Measurements from ENCODE around the gene ZMAT5. TPM values are rescaled to one million over a fixed set of nuclear protein-coding genes. Genes with fewer than 3 reads are reported as not detected.

ZMAT5 gene
- total RNA-seq (2012; rRNA removed): 18.8 and 24.2 TPM in 2 replicates

GRCh38 chr22:29766632-29767170 lies at the start of gene ZMAT5:
Gene ZMAT5, minus strand, starts transcription at chr22:29767007. Its CDS starts 18,463 bp downstream, at chr22:29748544.
- H3K27me3 ChIP-seq (ENCODE audit: control insufficient read depth, insufficient read depth, low read length): no peaks in the 10 kb centered on the region
- peak within 1 kb of the TSS; percentile 89 for H3K4me3 ChIP-seq (ENCODE audit: low read length)
- H3K4me2 ChIP-seq (ENCODE audit: low read length): peak within 1 kb of the TSS; percentile 91
- H3K9ac ChIP-seq (ENCODE audit: low read depth, low read length): peak within 1 kb of the TSS; percentile 95
- H3K9me3 ChIP-seq (replicated peaks; ENCODE audit: low read length): no peaks in the 10 kb centered on the region
- H3K4me1 ChIP-seq (ENCODE audit: control insufficient read depth, insufficient read depth, low read length): peaks cover 16% of the 10 kb centered on the region
- peaks cover 14% of the 10 kb centered on the region for H3K36me3 ChIP-seq (ENCODE audit: insufficient read depth, low read length)

GRCh38 chr22:29816539-29816938 lies 49.7 kb upstream of the ZMAT5 start:
- no peak overlapping the region for H3K9ac ChIP-seq (ENCODE audit: low read depth, low read length)
- no peaks in the 10 kb centered on the region for H3K9me3 ChIP-seq (replicated peaks; ENCODE audit: low read length)
- no peaks in the 10 kb centered on the region for H3K27me3 ChIP-seq (ENCODE audit: control insufficient read depth, insufficient read depth, low read length)
- H3K4me1 ChIP-seq (ENCODE audit: control insufficient read depth, insufficient read depth, low read length): peaks cover 6% of the 10 kb centered on the region
- H3K36me3 ChIP-seq (ENCODE audit: insufficient read depth, low read length): peaks cover 40% of the 10 kb centered on the region
- H3K4me2 ChIP-seq (ENCODE audit: low read length): no peak overlapping the region
- H3K4me3 ChIP-seq (ENCODE audit: low read length): no peak overlapping the region

GRCh38 chr22:29816128-29816527 lies 49.3 kb upstream of the ZMAT5 start:
- no peak overlapping the region for H3K9ac ChIP-seq (ENCODE audit: low read depth, low read length)
- no peak overlapping the region for H3K4me3 ChIP-seq (ENCODE audit: low read length)
- H3K36me3 ChIP-seq (ENCODE audit: insufficient read depth, low read length): peaks cover 41% of the 10 kb centered on the region
- peaks cover 1% of the 10 kb centered on the region for H3K4me1 ChIP-seq (ENCODE audit: control insufficient read depth, insufficient read depth, low read length)
- H3K4me2 ChIP-seq (ENCODE audit: low read length): no peak overlapping the region
- H3K9me3 ChIP-seq (replicated peaks; ENCODE audit: low read length): no peaks in the 10 kb centered on the region
- no peaks in the 10 kb centered on the region for H3K27me3 ChIP-seq (ENCODE audit: control insufficient read depth, insufficient read depth, low read length)

- H3K27me3 ChIP-seq (ENCODE audit: control insufficient read depth, insufficient read depth, low read length): no peaks in the 10 kb centered on the region
- H3K4me2 ChIP-seq (ENCODE audit: low read length): no peak overlapping the region
- H3K9me3 ChIP-seq (replicated peaks; ENCODE audit: low read length): no peaks in the 10 kb centered on the region
- H3K36me3 ChIP-seq (ENCODE audit: insufficient read depth, low read length): peaks cover 41% of the 10 kb centered on the region
- no peaks in the 10 kb centered on the region for H3K4me1 ChIP-seq (ENCODE audit: control insufficient read depth, insufficient read depth, low read length)
- H3K4me3 ChIP-seq (ENCODE audit: low read length): no peak overlapping the region
- H3K9ac ChIP-seq (ENCODE audit: low read depth, low read length): no peak overlapping the region
These were observed 48.8 kb upstream of the ZMAT5 start for GRCh38 chr22:29815580-29815979.

GRCh38 chr22:29814003-29814402 lies 47.2 kb upstream of the ZMAT5 start:
- H3K4me2 ChIP-seq (ENCODE audit: low read length): no peak overlapping the region
- H3K9ac ChIP-seq (ENCODE audit: low read depth, low read length): no peak overlapping the region
- H3K4me1 ChIP-seq (ENCODE audit: control insufficient read depth, insufficient read depth, low read length): no peaks in the 10 kb centered on the region
- H3K9me3 ChIP-seq (replicated peaks; ENCODE audit: low read length): no peaks in the 10 kb centered on the region
- peaks cover 41% of the 10 kb centered on the region for H3K36me3 ChIP-seq (ENCODE audit: insufficient read depth, low read length)
- no peaks in the 10 kb centered on the region for H3K27me3 ChIP-seq (ENCODE audit: control insufficient read depth, insufficient read depth, low read length)
- no peak overlapping the region for H3K4me3 ChIP-seq (ENCODE audit: low read length)

DNA sequence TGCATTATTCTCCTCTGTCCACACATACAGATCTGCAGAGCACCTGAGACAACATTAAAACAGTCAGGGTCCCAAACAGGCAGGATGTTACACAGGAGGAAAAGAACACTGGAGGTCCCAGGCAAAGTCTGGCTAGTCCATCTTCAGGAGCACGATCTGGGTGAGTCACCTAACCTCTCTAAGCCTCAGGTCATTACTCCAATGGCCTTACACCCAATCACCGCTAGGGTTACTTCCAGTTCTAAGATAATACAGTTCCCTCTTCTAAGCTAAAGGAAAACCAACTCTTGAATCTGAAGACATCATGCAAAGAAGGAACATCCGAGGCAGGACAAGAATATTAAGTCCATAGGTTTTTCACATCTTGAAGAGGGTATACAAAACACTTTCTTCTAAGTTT lies 46.8 kb upstream of the ZMAT5 start:
- no peaks in the 10 kb centered on the region for H3K9me3 ChIP-seq (replicated peaks; ENCODE audit: low read length)
- H3K4me2 ChIP-seq (ENCODE audit: low read length): no peak overlapping the region
- no peak overlapping the region for H3K9ac ChIP-seq (ENCODE audit: low read depth, low read length)
- no peaks in the 10 kb centered on the region for H3K27me3 ChIP-seq (ENCODE audit: control insufficient read depth, insufficient read depth, low read length)
- H3K4me3 ChIP-seq (ENCODE audit: low read length): no peak overlapping the region
- peaks cover 37% of the 10 kb centered on the region for H3K36me3 ChIP-seq (ENCODE audit: insufficient read depth, low read length)
- H3K4me1 ChIP-seq (ENCODE audit: control insufficient read depth, insufficient read depth, low read length): no peaks in the 10 kb centered on the region

- Histone ChIP-seq H3K4me2 (ENCODE audit: low read length) (no peak overlapping the region), H3K36me3 (ENCODE audit: insufficient read depth, low read length) (peaks cover 38% of the 10 kb centered on the region), H3K4me1 (ENCODE audit: control insufficient read depth, insufficient read depth, low read length) (no peaks in the 10 kb centered on the region), H3K4me3 (ENCODE audit: low read length) (no peak overlapping the region), H3K27me3 (ENCODE audit: control insufficient read depth, insufficient read depth, low read length) (no peaks in the 10 kb centered on the region), H3K9me3 (replicated peaks; ENCODE audit: low read length) (no peaks in the 10 kb centered on the region), H3K9ac (ENCODE audit: low read depth, low read length) (no peak overlapping the region)
These were observed 46.3 kb upstream of the ZMAT5 start for GRCh38 chr22:29813126-29813525.

DNA sequence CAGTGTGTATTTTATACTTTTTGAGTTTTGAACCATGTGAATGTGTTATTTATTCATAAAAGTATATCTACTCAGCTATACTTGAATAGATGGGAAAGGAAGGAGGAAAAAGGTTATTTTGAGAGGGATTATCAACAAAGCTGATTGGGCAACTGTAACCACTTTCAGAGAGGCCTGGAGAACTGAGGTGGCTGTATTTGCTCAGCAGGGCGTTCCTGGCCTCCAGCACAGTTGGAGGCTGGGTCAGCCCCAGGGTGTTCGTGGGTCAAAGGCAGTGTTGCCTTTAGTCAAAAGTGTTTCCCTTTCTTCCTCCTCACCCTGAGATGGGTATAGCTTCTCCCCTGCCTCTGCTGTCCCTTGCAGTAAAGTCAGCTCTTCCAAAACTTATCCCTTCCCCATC lies 44.6 kb upstream of the ZMAT5 start:
- no peak overlapping the region for H3K9ac ChIP-seq (ENCODE audit: low read depth, low read length)
- peaks cover 48% of the 10 kb centered on the region for H3K36me3 ChIP-seq (ENCODE audit: insufficient read depth, low read length)
- no peak overlapping the region for H3K4me2 ChIP-seq (ENCODE audit: low read length)
- H3K4me1 ChIP-seq (ENCODE audit: control insufficient read depth, insufficient read depth, low read length): no peaks in the 10 kb centered on the region
- H3K9me3 ChIP-seq (replicated peaks; ENCODE audit: low read length): no peaks in the 10 kb centered on the region
- no peaks in the 10 kb centered on the region for H3K27me3 ChIP-seq (ENCODE audit: control insufficient read depth, insufficient read depth, low read length)
- H3K4me3 ChIP-seq (ENCODE audit: low read length): no peak overlapping the region

DNA sequence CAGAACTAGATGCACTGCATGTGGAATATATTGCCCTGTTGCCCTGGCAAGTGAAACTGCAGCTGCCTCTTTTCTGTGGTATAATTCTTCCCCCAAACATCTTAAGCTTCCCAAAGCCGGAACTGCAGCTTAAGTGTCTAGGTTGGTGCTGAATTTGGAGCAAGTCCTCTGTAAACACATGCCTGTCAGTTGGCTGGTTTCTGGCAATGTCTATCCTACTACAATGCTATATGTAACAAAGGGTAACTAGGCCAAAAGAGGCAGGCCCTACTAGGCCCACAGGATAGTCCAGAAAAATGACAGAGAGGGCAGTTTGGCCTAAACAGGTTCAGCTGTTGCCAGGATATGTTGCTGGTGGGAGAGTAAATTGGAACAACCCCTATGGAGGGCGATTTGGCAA lies 43.4 kb upstream of the ZMAT5 start:
- no peaks in the 10 kb centered on the region for H3K4me1 ChIP-seq (ENCODE audit: control insufficient read depth, insufficient read depth, low read length)
- no peaks in the 10 kb centered on the region for H3K27me3 ChIP-seq (ENCODE audit: control insufficient read depth, insufficient read depth, low read length)
- no peak overlapping the region for H3K9ac ChIP-seq (ENCODE audit: low read depth, low read length)
- H3K36me3 ChIP-seq (ENCODE audit: insufficient read depth, low read length): peaks cover 59% of the 10 kb centered on the region
- H3K4me2 ChIP-seq (ENCODE audit: low read length): no peak overlapping the region
- no peak overlapping the region for H3K4me3 ChIP-seq (ENCODE audit: low read length)
- no peaks in the 10 kb centered on the region for H3K9me3 ChIP-seq (replicated peaks; ENCODE audit: low read length)

DNA sequence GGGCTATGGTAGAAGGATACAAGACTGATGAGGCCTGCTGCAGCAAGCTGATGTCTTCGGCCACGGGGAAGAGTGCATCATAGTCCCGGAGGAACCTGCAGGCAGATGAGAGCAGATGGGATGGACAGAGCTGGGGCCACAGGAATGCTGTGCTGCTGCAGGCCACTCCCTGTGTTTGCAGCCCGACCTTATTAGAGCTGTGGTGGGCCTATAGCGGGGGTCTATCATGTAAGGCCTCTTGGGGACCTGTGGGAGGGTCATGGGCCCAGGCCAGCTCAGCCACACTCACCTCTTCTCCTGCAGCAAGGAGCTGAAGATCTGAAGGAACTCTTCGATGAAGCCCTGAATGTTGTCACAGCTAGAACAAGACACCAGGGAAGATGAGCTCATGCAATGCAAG lies 39.4 kb upstream of the ZMAT5 start:
- Histone ChIP-seq H3K36me3 (ENCODE audit: insufficient read depth, low read length) (peaks cover 54% of the 10 kb centered on the region), H3K27me3 (ENCODE audit: control insufficient read depth, insufficient read depth, low read length) (no peaks in the 10 kb centered on the region), H3K4me3 (ENCODE audit: low read length) (no peak overlapping the region), H3K4me1 (ENCODE audit: control insufficient read depth, insufficient read depth, low read length) (no peaks in the 10 kb centered on the region), H3K4me2 (ENCODE audit: low read length) (no peak overlapping the region), H3K9me3 (replicated peaks; ENCODE audit: low read length) (no peaks in the 10 kb centered on the region), H3K9ac (ENCODE audit: low read depth, low read length) (no peak overlapping the region)

- no peak overlapping the region for H3K4me2 ChIP-seq (ENCODE audit: low read length)
- H3K9me3 ChIP-seq (replicated peaks; ENCODE audit: low read length): no peaks in the 10 kb centered on the region
- no peaks in the 10 kb centered on the region for H3K27me3 ChIP-seq (ENCODE audit: control insufficient read depth, insufficient read depth, low read length)
- H3K9ac ChIP-seq (ENCODE audit: low read depth, low read length): no peak overlapping the region
- H3K4me1 ChIP-seq (ENCODE audit: control insufficient read depth, insufficient read depth, low read length): peaks cover 3% of the 10 kb centered on the region
- no peak overlapping the region for H3K4me3 ChIP-seq (ENCODE audit: low read length)
- peaks cover 66% of the 10 kb centered on the region for H3K36me3 ChIP-seq (ENCODE audit: insufficient read depth, low read length)
These were observed 38.2 kb upstream of the ZMAT5 start for GRCh38 chr22:29804985-29805384.

- Histone ChIP-seq H3K9ac (ENCODE audit: low read depth, low read length) (no peak overlapping the region), H3K9me3 (replicated peaks; ENCODE audit: low read length) (no peaks in the 10 kb centered on the region), H3K4me3 (ENCODE audit: low read length) (no peak overlapping the region), H3K27me3 (ENCODE audit: control insufficient read depth, insufficient read depth, low read length) (no peaks in the 10 kb centered on the region), H3K36me3 (ENCODE audit: insufficient read depth, low read length) (peaks cover 72% of the 10 kb centered on the region), H3K4me1 (ENCODE audit: control insufficient read depth, insufficient read depth, low read length) (peaks cover 20% of the 10 kb centered on the region), H3K4me2 (ENCODE audit: low read length) (no peak overlapping the region)
These were observed 36.4 kb upstream of the ZMAT5 start for GRCh38 chr22:29803190-29803589.
